Brain microvascular endothelial cell (primary cell): Measurements from ENCODE around the gene PALLD.

Source experiments
- DNase-seq: peaks from one replicate; pipeline ENCODE4 v3.0.0-alpha.2; 2020
- H3K27ac ChIP-seq: fragments of 250-450 bp; sonication (Bioruptor Pico); 2 replicates; pipeline ENCODE4 v1.5.1; 2020; ENCODE audit warnings: mild to moderate bottlenecking, moderate library complexity
- H3K27me3 ChIP-seq: fragments of 250-450 bp; sonication (Bioruptor Pico); replicated peaks from 2 replicates; pipeline ENCODE4 v1.5.1; 2020; ENCODE audit warnings: mild to moderate bottlenecking
- H3K36me3 ChIP-seq: fragments of 250-450 bp; sonication (Bioruptor Pico); replicated peaks from 2 replicates; pipeline ENCODE4 v1.5.1; 2020; ENCODE audit warnings: mild to moderate bottlenecking
- H3K4me3 ChIP-seq: 2 replicates; pipeline ENCODE4 v1.5.1; 2011; ENCODE audit warnings: low read depth, mild to moderate bottlenecking, control low read depth, low read length, moderate library complexity
- in situ Hi-C: cut with HindIII; loops from 2 replicates; pipeline ENCODE4 v1.10.0; 2017; ENCODE audit warnings: low sequenced_read_pairs, low pct_ligation_motif_present
- TF ChIP-seq, protein P1 (sequence below): IDR thresholded peaks from 2 replicates; pipeline ENCODE4 v1.5.1; 2011; ENCODE audit warnings: low read depth, mild to moderate bottlenecking, moderate library complexity, low read length, control low read depth, inconsistent platforms; ENCODE audit errors: missing control alignments

PALLD gene

DNA sequence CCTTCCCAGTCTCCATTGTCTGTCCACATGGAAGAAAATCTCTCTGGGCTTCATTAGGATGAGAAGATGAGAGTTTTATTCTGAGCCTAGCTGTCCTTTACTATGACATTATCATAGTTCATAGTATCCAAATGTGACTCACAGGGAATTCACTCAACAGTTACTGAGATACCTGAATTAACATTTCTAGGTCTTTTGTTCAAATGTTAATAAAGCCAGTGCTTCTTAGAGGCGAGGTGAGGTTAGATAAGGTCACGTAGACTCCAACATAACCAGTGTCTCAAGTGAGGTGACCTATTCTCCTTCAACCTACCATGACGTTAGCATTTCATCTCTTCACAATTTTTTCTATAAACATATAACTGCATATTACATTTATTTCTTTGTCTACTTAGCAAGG, 67.2 kb downstream of the PALLD start:
- in situ Hi-C loops: no loop called here

DNA sequence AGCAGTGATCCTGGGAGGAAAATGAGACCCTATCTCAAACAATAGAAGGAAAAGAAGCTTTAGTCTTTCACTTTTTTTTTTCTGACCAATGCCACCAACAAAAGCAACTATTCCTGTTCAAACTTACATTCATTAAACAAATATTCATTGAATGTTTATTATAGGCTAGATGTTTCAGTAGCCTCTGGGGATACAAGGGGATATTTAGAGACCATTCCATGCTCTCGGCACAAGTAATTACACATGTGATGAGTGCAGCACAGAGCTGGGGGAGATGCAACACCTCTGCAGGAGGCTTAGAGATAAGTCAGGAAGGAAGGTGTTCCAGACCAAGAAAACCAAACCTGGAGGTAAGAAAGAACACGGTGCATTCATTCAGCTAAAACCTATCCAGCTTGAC, 68.3 kb downstream of the PALLD start:
- no peak for DNase-seq
- Histone ChIP-seq H3K36me3 (no peaks in the 10 kb centered on the region), H3K27ac (no peak overlapping the region), H3K27me3 (no peaks in the 10 kb centered on the region), H3K4me3 (no peak overlapping the region)
- TF ChIP-seq, protein P1, sequence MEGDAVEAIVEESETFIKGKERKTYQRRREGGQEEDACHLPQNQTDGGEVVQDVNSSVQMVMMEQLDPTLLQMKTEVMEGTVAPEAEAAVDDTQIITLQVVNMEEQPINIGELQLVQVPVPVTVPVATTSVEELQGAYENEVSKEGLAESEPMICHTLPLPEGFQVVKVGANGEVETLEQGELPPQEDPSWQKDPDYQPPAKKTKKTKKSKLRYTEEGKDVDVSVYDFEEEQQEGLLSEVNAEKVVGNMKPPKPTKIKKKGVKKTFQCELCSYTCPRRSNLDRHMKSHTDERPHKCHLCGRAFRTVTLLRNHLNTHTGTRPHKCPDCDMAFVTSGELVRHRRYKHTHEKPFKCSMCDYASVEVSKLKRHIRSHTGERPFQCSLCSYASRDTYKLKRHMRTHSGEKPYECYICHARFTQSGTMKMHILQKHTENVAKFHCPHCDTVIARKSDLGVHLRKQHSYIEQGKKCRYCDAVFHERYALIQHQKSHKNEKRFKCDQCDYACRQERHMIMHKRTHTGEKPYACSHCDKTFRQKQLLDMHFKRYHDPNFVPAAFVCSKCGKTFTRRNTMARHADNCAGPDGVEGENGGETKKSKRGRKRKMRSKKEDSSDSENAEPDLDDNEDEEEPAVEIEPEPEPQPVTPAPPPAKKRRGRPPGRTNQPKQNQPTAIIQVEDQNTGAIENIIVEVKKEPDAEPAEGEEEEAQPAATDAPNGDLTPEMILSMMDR: no peak
- in situ Hi-C loops: no loop called here

More for the DNA sequence above, 67.2 kb downstream of the PALLD start:
- TF ChIP-seq, protein P1: no peak
- no peak overlapping the region for H3K4me3 ChIP-seq
- H3K27ac ChIP-seq: no peak overlapping the region
- H3K36me3 ChIP-seq: no peaks in the 10 kb centered on the region
- DNase-seq: no peak
- H3K27me3 ChIP-seq: no peaks in the 10 kb centered on the region

DNA sequence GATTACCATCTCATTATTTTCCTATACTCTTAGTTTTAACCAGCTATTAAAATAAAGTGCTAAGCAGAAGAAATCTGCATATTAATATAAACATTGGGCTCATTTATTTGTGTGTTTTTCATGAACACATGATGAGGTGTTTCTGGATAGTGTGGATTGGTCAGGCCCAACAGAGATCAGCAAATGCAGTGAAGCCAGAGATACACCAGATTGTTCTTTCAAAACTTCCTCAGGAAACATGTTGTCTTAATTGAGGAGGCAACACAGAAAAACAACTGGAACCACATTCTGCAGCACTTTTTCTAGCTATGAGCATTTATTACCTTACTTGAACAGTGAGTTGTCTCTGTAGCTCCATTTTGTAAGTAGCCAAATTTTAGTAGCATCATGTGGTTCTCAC, 69.9 kb downstream of the PALLD start:
- in situ Hi-C loops: no loop called here
- DNase-seq: no peak
- H3K4me3 ChIP-seq: no peak overlapping the region
- no peaks in the 10 kb centered on the region for H3K27me3 ChIP-seq
- H3K36me3 ChIP-seq: no peaks in the 10 kb centered on the region
- TF ChIP-seq, protein P1: no peak
- H3K27ac ChIP-seq: no peak overlapping the region

DNA sequence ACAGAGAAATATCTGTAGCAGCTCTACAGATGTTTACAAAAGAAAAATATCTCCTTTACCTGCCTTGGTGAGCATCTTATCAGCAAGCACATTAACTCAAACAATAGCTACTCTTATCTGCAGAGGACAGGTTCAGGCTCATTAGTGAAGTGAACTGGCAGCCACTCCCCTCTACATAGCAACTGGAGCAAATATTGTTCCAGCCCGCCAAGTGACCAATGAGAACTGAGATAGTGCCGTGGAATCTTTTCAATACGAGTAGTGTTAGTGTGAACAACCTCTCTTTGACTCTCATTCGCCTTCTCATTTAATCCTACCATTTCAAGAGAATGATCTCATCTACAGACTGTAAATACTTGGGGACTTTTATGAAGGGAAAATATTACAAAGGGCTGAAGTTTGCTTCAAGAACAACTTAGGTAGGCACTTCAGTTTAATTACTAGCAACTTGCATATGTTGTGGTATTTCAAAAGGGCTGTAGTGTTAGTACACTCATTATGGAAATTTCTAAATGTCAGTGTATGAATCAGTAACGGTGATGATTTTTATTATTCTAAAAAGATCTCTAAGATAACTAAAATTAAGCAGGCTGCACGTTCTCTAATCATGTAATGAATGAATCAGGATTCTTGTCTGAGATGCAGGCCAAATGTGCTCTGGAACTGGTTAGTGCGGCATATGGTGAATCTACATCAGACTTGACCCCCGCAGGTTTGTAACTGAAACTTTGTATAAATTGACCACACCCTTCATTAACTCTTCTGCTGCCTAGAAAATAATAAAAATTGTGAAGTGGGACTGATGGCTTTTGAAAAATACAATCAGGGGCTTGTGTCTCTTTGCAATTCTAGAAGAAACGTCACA, 72.4 kb downstream of the PALLD start:
- DNase-seq: no peak
- no peak overlapping the region for H3K4me3 ChIP-seq
- no peaks in the 10 kb centered on the region for H3K36me3 ChIP-seq
- no peaks in the 10 kb centered on the region for H3K27me3 ChIP-seq
- H3K27ac ChIP-seq: no peak overlapping the region
- TF ChIP-seq, protein P1: no peak
- in situ Hi-C loops: no loop called here

DNA sequence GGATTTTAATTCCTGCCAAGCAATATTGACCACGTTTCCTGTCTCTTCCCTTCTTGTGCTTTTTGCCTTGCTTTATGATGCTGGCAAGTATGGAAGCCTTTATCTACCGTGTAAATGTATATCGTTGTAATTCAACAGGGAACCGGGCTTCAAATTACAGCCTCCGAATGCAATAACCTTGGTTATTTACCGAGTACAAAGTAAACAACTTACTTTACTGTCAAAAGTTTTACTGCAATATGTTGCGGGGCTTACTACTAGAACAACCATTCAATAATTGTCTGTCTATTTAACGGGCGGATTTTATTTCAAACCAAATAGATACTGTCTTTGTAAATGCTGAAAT, 73.1 kb downstream of the PALLD start:
- no peak for DNase-seq
- H3K4me3 ChIP-seq: no peak overlapping the region
- TF ChIP-seq, protein P1: no peak

DNA sequence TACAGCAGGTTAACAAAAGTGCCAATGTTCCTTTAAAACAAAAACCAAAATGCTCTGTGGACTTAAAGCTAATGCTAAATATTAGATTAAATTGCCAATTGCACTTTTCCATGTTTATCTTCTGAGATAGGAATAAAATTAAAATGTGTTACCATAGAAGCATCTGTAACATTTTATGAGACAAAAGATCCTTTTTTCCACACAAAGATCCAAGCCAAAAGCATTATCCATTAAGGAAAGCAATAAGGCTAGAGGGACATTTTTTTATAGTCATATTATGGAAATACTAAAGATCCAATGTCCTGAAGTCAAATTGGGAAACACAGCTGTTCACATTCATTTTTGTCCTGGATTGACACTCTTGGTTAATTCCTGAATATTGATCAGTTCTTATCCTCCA, 73.6 kb downstream of the PALLD start:
- no peaks in the 10 kb centered on the region for H3K36me3 ChIP-seq
- no peak overlapping the region for H3K27ac ChIP-seq
- H3K27me3 ChIP-seq: no peaks in the 10 kb centered on the region
- in situ Hi-C loops: no loop called here
- TF ChIP-seq, protein P1: no peak
- DNase-seq: no peak
- H3K4me3 ChIP-seq: no peak overlapping the region

More for the DNA sequence above, 73.1 kb downstream of the PALLD start:
- in situ Hi-C loops: no loop called here
- H3K27me3 ChIP-seq: no peaks in the 10 kb centered on the region
- no peaks in the 10 kb centered on the region for H3K36me3 ChIP-seq
- no peak overlapping the region for H3K27ac ChIP-seq
